ENCODE results near the gene RFX1. TPM values are rescaled to one million over a fixed set of nuclear protein-coding genes. Genes with fewer than 3 reads are reported as not detected.

Gene RFX1
- total RNA-seq, 4 donors from 2014 or later: 2.9 to 8.9 (median 4.5) TPM

- peaks cover 22 to 31% (median 25%) of the 10 kb centered on the region in 4 donors for H3K4me1 ChIP-seq
- 56% methylated on average over 16 of the region's 17 CpGs for WGBS
- H3K9me3 ChIP-seq: no peaks in the 10 kb centered on the region
- peaks cover 0 to 34% (median 26%) of the 10 kb centered on the region in 4 donors for H3K36me3 ChIP-seq
- H3K4me3 ChIP-seq: peak overlapping the region in 1 of 4 donors; percentile 29
- intact Hi-C loops (cut with DNase I): no loop called here
- no peak for TF ChIP-seq CTCF (IDR thresholded peaks at IDR 0.05)
- TF ChIP-seq EP300 (IDR thresholded peaks at IDR 0.05): no peak
- no peak for TF ChIP-seq POLR2A (IDR thresholded peaks at IDR 0.05; ENCODE audit: low read depth)
- TF ChIP-seq POLR2AphosphoS5 (IDR thresholded peaks at IDR 0.05): no peak
- H3K27me3 ChIP-seq: no peaks in the 10 kb centered on the region
- peak overlapping the region; percentile 58 to 80 (median 77) for H3K27ac ChIP-seq (replicated peaks in 1 of 4)
- DNase-seq (ENCODE audit: extremely low spot score): no peak
Measured at GRCh38 chr19:13987101-13987890, 18.8 kb downstream of the RFX1 start.

- TF ChIP-seq EP300 (IDR thresholded peaks at IDR 0.05): no peak
- TF ChIP-seq POLR2A (IDR thresholded peaks at IDR 0.05; ENCODE audit: low read depth): peak; percentile 2
- TF ChIP-seq POLR2AphosphoS5 (IDR thresholded peaks at IDR 0.05): peak; percentile 40 to 63
- no peaks in the 10 kb centered on the region for H3K9me3 ChIP-seq
- 55% methylated on average over 15 of the region's 19 CpGs for WGBS
- peaks cover 22 to 33% (median 27%) of the 10 kb centered on the region in 4 donors for H3K4me1 ChIP-seq
- H3K27ac ChIP-seq (replicated peaks in 1 of 4): peak overlapping the region; percentile 58 to 80 (median 77)
- intact Hi-C loops (cut with DNase I): no loop called here
- DNase-seq (ENCODE audit: extremely low spot score): peak; percentile 97
- peak overlapping the region in 3 of 4 donors; percentile 10 to 38 (median 29) for H3K4me3 ChIP-seq
- peaks cover 0 to 26% (median 19%) of the 10 kb centered on the region in 4 donors for H3K36me3 ChIP-seq
- H3K27me3 ChIP-seq: no peaks in the 10 kb centered on the region
Measured at GRCh38 chr19:13986348-13986904, 19.7 kb downstream of the RFX1 start.

GRCh38 chr19:13985771-13986347 lies 20.3 kb downstream of the RFX1 start:
- intact Hi-C loops (cut with DNase I): no loop called here
- Histone ChIP-seq H3K9me3 (no peaks in the 10 kb centered on the region), H3K4me3 (peak overlapping the region in 3 of 4 donors; percentile 10 to 38 (median 29)), H3K36me3 (peaks cover 0 to 20% (median 16%) of the 10 kb centered on the region in 4 donors), H3K4me1 (peaks cover 22 to 34% (median 27%) of the 10 kb centered on the region in 4 donors), H3K27me3 (no peaks in the 10 kb centered on the region), H3K27ac (replicated peaks in 1 of 4) (peak overlapping the region; percentile 58 to 80 (median 77))
- TF ChIP-seq POLR2A (IDR thresholded peaks at IDR 0.05; ENCODE audit: low read depth): no peak
- TF ChIP-seq CTCF (IDR thresholded peaks at IDR 0.05): no peak
- TF ChIP-seq EP300 (IDR thresholded peaks at IDR 0.05): no peak
- TF ChIP-seq POLR2AphosphoS5 (IDR thresholded peaks at IDR 0.05): no peak
- 75% methylated on average over 8 of the region's 10 CpGs for WGBS
- no peak for DNase-seq (ENCODE audit: extremely low spot score)

GRCh38 chr19:13984875-13985741 lies 21.0 kb downstream of the RFX1 start:
- WGBS: 85% methylated on average over 17 of the region's 25 CpGs
- no peak for DNase-seq (ENCODE audit: extremely low spot score)
- Histone ChIP-seq H3K27me3 (no peaks in the 10 kb centered on the region), H3K4me3 (no peak overlapping the region), H3K4me1 (peaks cover 22 to 34% (median 27%) of the 10 kb centered on the region in 4 donors), H3K27ac (replicated peaks in 1 of 4) (peak overlapping the region in 2 of 4 donors; percentile 58 to 80), H3K9me3 (no peaks in the 10 kb centered on the region), H3K36me3 (peaks cover 0 to 17% (median 12%) of the 10 kb centered on the region in 4 donors)
- no peak for TF ChIP-seq EP300 (IDR thresholded peaks at IDR 0.05)
- no peak for TF ChIP-seq POLR2A (IDR thresholded peaks at IDR 0.05; ENCODE audit: low read depth)
- TF ChIP-seq CTCF (IDR thresholded peaks at IDR 0.05): no peak
- TF ChIP-seq POLR2AphosphoS5 (IDR thresholded peaks at IDR 0.05): no peak
- intact Hi-C loops (cut with DNase I): no loop called here

Measured in esophagus muscularis mucosa (tissue), 4 donors.